ENCODE measurements around the gene STXBP4. TPM values are rescaled to one million over a fixed set of nuclear protein-coding genes. Genes with fewer than 3 reads are reported as not detected.
A peak's percentile ranks its signal among the peaks of the same experiment; 100 is the strongest.

Gene STXBP4
- total RNA-seq, 1 experiment from 2014 or later = 16.5 TPM

- Histone ChIP-seq H3K18ac (ENCODE audit: insufficient read length, low read depth, low read length) (no peak overlapping the region), H3K56ac (ENCODE audit: insufficient read length, low read depth, low read length) (no peak overlapping the region), H3K23ac (ENCODE audit: insufficient read length, low read depth, low read length) (no peak overlapping the region), H2BK15ac (ENCODE audit: low read depth, low read length) (no peak overlapping the region), H3K4me2 (ENCODE audit: insufficient read depth, insufficient read length, low read length) (no peak overlapping the region), H4K20me1 (ENCODE audit: control insufficient read depth, insufficient read depth, insufficient read length) (no peaks in the 10 kb centered on the region), H4K91ac (ENCODE audit: insufficient read length, low read depth, low read length) (no peak overlapping the region), H4K8ac (replicated peaks; ENCODE audit: insufficient read length, low read depth, low read length) (no peak overlapping the region), H3T11ph (ENCODE audit: low read length) (no peak overlapping the region), H4K5ac (ENCODE audit: insufficient read length, low read depth, low read length) (no peak overlapping the region), H3K27ac (ENCODE audit: insufficient read length, low read depth, low read length) (no peak overlapping the region), H2BK5ac (ENCODE audit: insufficient read length, low read length) (no peak overlapping the region), H3K9me3 (ENCODE audit: control insufficient read depth, low read depth, low read length) (no peaks in the 10 kb centered on the region), H2BK120ac (ENCODE audit: low read depth, low read length, poor library complexity, severe bottlenecking) (no peak overlapping the region), H3K79me1 (ENCODE audit: insufficient read depth, low read depth, low read length, poor library complexity, severe bottlenecking) (no peaks in the 10 kb centered on the region), H3K23me2 (ENCODE audit: insufficient read length, low read depth, low read length, poor library complexity, severe bottlenecking) (no peaks in the 10 kb centered on the region), H3K14ac (ENCODE audit: insufficient read depth, low read length) (no peak overlapping the region), H2BK12ac (ENCODE audit: insufficient read length, low read depth, low read length) (no peak overlapping the region), H3K9ac (ENCODE audit: extremely low read depth, insufficient read length, low read length) (no peak overlapping the region), H3K4me1 (ENCODE audit: insufficient read depth, low read length) (no peaks in the 10 kb centered on the region; the same call in 1 of the 2 replicates), H3K79me2 (ENCODE audit: insufficient read depth, low read length) (no peaks in the 10 kb centered on the region), H2AK5ac (ENCODE audit: insufficient read length, low read length) (no peak overlapping the region), H3K27me3 (ENCODE audit: insufficient read depth, low read length) (no peaks in the 10 kb centered on the region), H3K4ac (ENCODE audit: low read depth, low read length) (no peak overlapping the region), H2AFZ (ENCODE audit: low read length) (no peak overlapping the region), H2BK20ac (ENCODE audit: low read depth, low read length, poor library complexity, severe bottlenecking) (no peak overlapping the region)
- WGBS (ENCODE audit: extremely low coverage, insufficient read length, low lambda C conversion rate) = no CpG with 5 or more reads among the region's 5 CpGs
- no peaks in the 10 kb centered on the region for H3K9me3 Mint-ChIP-seq
- no peak overlapping the region for H3K4me3 Mint-ChIP-seq
- H3K27me3 Mint-ChIP-seq (ENCODE audit: low read depth) = no peaks in the 10 kb centered on the region
- H3K4me1 Mint-ChIP-seq = peaks cover 14 to 17% of the 10 kb centered on the region in 2 experiments
- H3K36me3 Mint-ChIP-seq (ENCODE audit: insufficient read depth in 1 of 3, low read depth in 3 of 3) = peaks cover 0 to 8% (median 5%) of the 10 kb centered on the region in 3 experiments; a peak in 4 of 7 replicates
- TF ChIP-seq CTCF (conservative IDR thresholded peaks at IDR 0.05) = no peak
- 0 out of 7 replicates have a peak overlapping the region, but pooled peaks of 1 of the 3 experiments have one; percentile 64 for H3K27ac Mint-ChIP-seq
- no peak for DNase-seq
These were observed 35.9 kb downstream of the STXBP4 start for GRCh38 chr17:55004484-55004883.

All from H9 (cell line).